Fibroblast of peridontal ligament (primary cell): Measurements from ENCODE around the gene ARHGAP11B.
A peak's percentile ranks its signal among the peaks of the same experiment; 100 is the strongest.
"Not testable (repeated sequence)": the region's sequence is repeated elsewhere in the genome, so short reads cannot be mapped to it uniquely, and the experiment has no call there.

ENCODE experiments used
- DNase-seq: peaks from one replicate; pipeline ENCODE4 v3.0.0-alpha.2; 2010; ENCODE audit errors: extremely low read depth

ARHGAP11B gene

GRCh38 chr15:30625436-30626193, at the start of gene ARHGAP11B:
ARHGAP11B (plus strand) TSS chr15:30626128.
- peak; percentile 100 for DNase-seq

- DNase-seq = not testable (repeated sequence)
These were observed 46.4 kb upstream of the ARHGAP11B start for GRCh38 chr15:30579394-30579970.

GRCh38 chr15:30580716-30581115, 45.2 kb upstream of the ARHGAP11B start:
- DNase-seq = not testable (repeated sequence)

GRCh38 chr15:30598953-30599352, 27.0 kb upstream of the ARHGAP11B start:
- DNase-seq = not testable (repeated sequence)

GRCh38 chr15:30603796-30604195, 22.1 kb upstream of the ARHGAP11B start, which contains the start of gene GOLGA8H:
GOLGA8H (plus strand) TSS chr15:30604028; CDS start chr15:30604126, 98 bp downstream.
- not testable (repeated sequence) for DNase-seq

GRCh38 chr15:30612271-30612670, 13.7 kb upstream of the ARHGAP11B start:
- not testable (repeated sequence) for DNase-seq

GRCh38 chr15:30621342-30621741, 4.6 kb upstream of the ARHGAP11B start:
- DNase-seq = peak; percentile 29

- DNase-seq = not testable (repeated sequence)
These were observed 252 bp downstream of the ARHGAP11B start for GRCh38 chr15:30626194-30626565.

GRCh38 chr15:30626632-30627031, 704 bp downstream of the ARHGAP11B start:
- not testable (repeated sequence) for DNase-seq

- peak; percentile 70 for DNase-seq
These were observed 24.3 kb downstream of the ARHGAP11B start for GRCh38 chr15:30650012-30650929.

GRCh38 chr15:30661154-30661553, 35.2 kb downstream of the ARHGAP11B start:
- peak; percentile 50 for DNase-seq

GRCh38 chr15:30669621-30670020, 43.7 kb downstream of the ARHGAP11B start:
- not testable (repeated sequence) for DNase-seq

GRCh38 chr15:30670056-30670455, 44.1 kb downstream of the ARHGAP11B start:
- DNase-seq = no peak

GRCh38 chr15:30671309-30671708, 45.4 kb downstream of the ARHGAP11B start:
- no peak for DNase-seq

GRCh38 chr15:30675126-30675525, 49.2 kb downstream of the ARHGAP11B start:
- peak; percentile 65 for DNase-seq

GRCh38 chr15:30675891-30676290, 50.0 kb downstream of the ARHGAP11B start:
- DNase-seq = not testable (repeated sequence)

- DNase-seq = peak; percentile 55
These were observed 55.1 kb downstream of the ARHGAP11B start for GRCh38 chr15:30680997-30681396.

- DNase-seq = not testable (repeated sequence)
These were observed 59.9 kb downstream of the ARHGAP11B start for GRCh38 chr15:30685709-30686285.

- not testable (repeated sequence) for DNase-seq
These were observed 60.7 kb downstream of the ARHGAP11B start for GRCh38 chr15:30686651-30687050.
